ENCODE data around the gene TEX29.

TEX29 gene

GRCh38 chr13:111339366-111340143, 19.1 kb downstream of the TEX29 start:
- no peak for DNase-seq (ENCODE audit: extremely low read depth, insufficient read length)
- H3K4me3 ChIP-seq (replicated peaks; ENCODE audit: low read depth, low read length): no peak overlapping the region
- H3K27me3 ChIP-seq (replicated peaks; ENCODE audit: control insufficient read depth, insufficient read depth, low read length): no peaks in the 10 kb centered on the region
- TF ChIP-seq CTCF (IDR thresholded peaks at IDR 0.05; ENCODE audit: insufficient read depth, low read length, poor library complexity, severe bottlenecking): no peak
- no peaks in the 10 kb centered on the region for H3K36me3 ChIP-seq (ENCODE audit: control insufficient read depth, insufficient read depth, low read length)

GRCh38 chr13:111341886-111342285, 21.4 kb downstream of the TEX29 start:
- H3K36me3 ChIP-seq (ENCODE audit: control insufficient read depth, insufficient read depth, low read length): no peaks in the 10 kb centered on the region

GRCh38 chr13:111342721-111343120, 22.3 kb downstream of the TEX29 start:
- TF ChIP-seq CTCF (IDR thresholded peaks at IDR 0.05; ENCODE audit: insufficient read depth, low read length, poor library complexity, severe bottlenecking): no peak
- Histone ChIP-seq H3K4me3 (replicated peaks; ENCODE audit: low read depth, low read length) (no peak overlapping the region), H3K36me3 (ENCODE audit: control insufficient read depth, insufficient read depth, low read length) (no peaks in the 10 kb centered on the region), H3K27me3 (replicated peaks; ENCODE audit: control insufficient read depth, insufficient read depth, low read length) (no peaks in the 10 kb centered on the region)
- no peak for DNase-seq (ENCODE audit: extremely low read depth, insufficient read length)

More at GRCh38 chr13:111341886-111342285, 21.4 kb downstream of the TEX29 start:
- Histone ChIP-seq H3K27me3 (replicated peaks; ENCODE audit: control insufficient read depth, insufficient read depth, low read length) (no peaks in the 10 kb centered on the region), H3K4me3 (replicated peaks; ENCODE audit: low read depth, low read length) (no peak overlapping the region)
- DNase-seq (ENCODE audit: extremely low read depth, insufficient read length): no peak
- no peak for TF ChIP-seq CTCF (IDR thresholded peaks at IDR 0.05; ENCODE audit: insufficient read depth, low read length, poor library complexity, severe bottlenecking)

GRCh38 chr13:111343186-111343805, 22.9 kb downstream of the TEX29 start:
- Histone ChIP-seq H3K27me3 (replicated peaks; ENCODE audit: control insufficient read depth, insufficient read depth, low read length) (no peaks in the 10 kb centered on the region), H3K4me3 (replicated peaks; ENCODE audit: low read depth, low read length) (no peak overlapping the region), H3K36me3 (ENCODE audit: control insufficient read depth, insufficient read depth, low read length) (no peaks in the 10 kb centered on the region)
- TF ChIP-seq CTCF (IDR thresholded peaks at IDR 0.05; ENCODE audit: insufficient read depth, low read length, poor library complexity, severe bottlenecking): no peak
- no peak for DNase-seq (ENCODE audit: extremely low read depth, insufficient read length)

- no peaks in the 10 kb centered on the region for H3K36me3 ChIP-seq (ENCODE audit: control insufficient read depth, insufficient read depth, low read length)
- no peak for DNase-seq (ENCODE audit: extremely low read depth, insufficient read length)
- H3K4me3 ChIP-seq (replicated peaks; ENCODE audit: low read depth, low read length): no peak overlapping the region
- TF ChIP-seq CTCF (IDR thresholded peaks at IDR 0.05; ENCODE audit: insufficient read depth, low read length, poor library complexity, severe bottlenecking): no peak
- no peaks in the 10 kb centered on the region for H3K27me3 ChIP-seq (replicated peaks; ENCODE audit: control insufficient read depth, insufficient read depth, low read length)
Observed at GRCh38 chr13:111344471-111345191, 24.2 kb downstream of the TEX29 start.

All from GM06990 (cell line).